Esophagus squamous epithelium (tissue), 4 donors: ENCODE results near the gene XAF1.

Experiments
- POLR2A ChIP-seq, 4 donors: fragments of 450-650 bp; IDR thresholded peaks; one replicate each; pipeline ENCODE4 v1.6.1; 2017; ENCODE audit warnings: antibody characterized with exemption in 4 of 4, mild to moderate bottlenecking in 4 of 4, moderate library complexity in 3 of 4
- TF ChIP-seq, protein P1 (sequence below), 6 experiments: fragments of 450-650 bp in 4 of 6; fragments of 200-600 bp in 2 of 6; sonication (generic) in 2 of 6; IDR thresholded peaks; one replicate each; pipeline ENCODE4 v1.5.1; 2016 to 2019; ENCODE audit warnings: antibody characterized with exemption in 6 of 6, mild to moderate bottlenecking in 4 of 6, moderate library complexity in 4 of 6

DNA sequence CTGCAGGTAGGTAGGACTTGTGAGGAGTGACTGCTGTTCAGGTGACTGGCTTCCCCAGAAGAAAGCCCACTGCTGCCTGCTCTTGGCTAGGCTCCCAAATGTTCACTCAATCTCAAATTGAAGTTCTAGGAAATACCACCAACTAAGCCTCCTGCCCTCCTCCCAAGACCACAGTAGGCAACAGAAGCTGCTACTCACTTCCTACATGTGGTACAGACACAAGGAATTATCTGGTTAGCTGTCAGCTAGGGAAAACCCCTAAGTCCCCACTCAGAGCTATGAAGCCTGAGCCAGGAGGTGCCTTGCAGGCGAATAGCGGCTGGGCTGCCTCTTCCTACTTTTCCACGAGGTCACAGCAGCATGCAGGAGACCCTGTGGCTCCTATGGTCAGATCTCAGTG, 25.0 kb downstream of the XAF1 start:
- TF ChIP-seq, protein P1, sequence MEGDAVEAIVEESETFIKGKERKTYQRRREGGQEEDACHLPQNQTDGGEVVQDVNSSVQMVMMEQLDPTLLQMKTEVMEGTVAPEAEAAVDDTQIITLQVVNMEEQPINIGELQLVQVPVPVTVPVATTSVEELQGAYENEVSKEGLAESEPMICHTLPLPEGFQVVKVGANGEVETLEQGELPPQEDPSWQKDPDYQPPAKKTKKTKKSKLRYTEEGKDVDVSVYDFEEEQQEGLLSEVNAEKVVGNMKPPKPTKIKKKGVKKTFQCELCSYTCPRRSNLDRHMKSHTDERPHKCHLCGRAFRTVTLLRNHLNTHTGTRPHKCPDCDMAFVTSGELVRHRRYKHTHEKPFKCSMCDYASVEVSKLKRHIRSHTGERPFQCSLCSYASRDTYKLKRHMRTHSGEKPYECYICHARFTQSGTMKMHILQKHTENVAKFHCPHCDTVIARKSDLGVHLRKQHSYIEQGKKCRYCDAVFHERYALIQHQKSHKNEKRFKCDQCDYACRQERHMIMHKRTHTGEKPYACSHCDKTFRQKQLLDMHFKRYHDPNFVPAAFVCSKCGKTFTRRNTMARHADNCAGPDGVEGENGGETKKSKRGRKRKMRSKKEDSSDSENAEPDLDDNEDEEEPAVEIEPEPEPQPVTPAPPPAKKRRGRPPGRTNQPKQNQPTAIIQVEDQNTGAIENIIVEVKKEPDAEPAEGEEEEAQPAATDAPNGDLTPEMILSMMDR (IDR thresholded peaks at IDR 0.05): no peak
- no peak for TF ChIP-seq POLR2A (IDR thresholded peaks at IDR 0.05)
